Muscle of leg (tissue), 11 donors: ENCODE results near the gene RCAN2. TPM values are rescaled to one million over a fixed set of nuclear protein-coding genes. Genes with fewer than 3 reads are reported as not detected.

Experiments used
- DNase-seq: peaks from one replicate; pipeline ENCODE4 v3.0.0; 2013
- H3K27ac ChIP-seq: one replicate; pipeline ENCODE4 v1.5.1; 2013; ENCODE audit warnings: mild to moderate bottlenecking, low read length, control low read depth
- H3K27me3 ChIP-seq: one replicate; pipeline ENCODE4 v1.6.1; 2013; ENCODE audit warnings: low read length; ENCODE audit not compliant: control insufficient read depth, insufficient read depth
- H3K36me3 ChIP-seq: one replicate; pipeline ENCODE4 v1.6.1; 2013; ENCODE audit warnings: low read length; ENCODE audit not compliant: control insufficient read depth, insufficient read depth
- H3K4me1 ChIP-seq: one replicate; pipeline ENCODE4 v1.6.1; 2013; ENCODE audit warnings: low read length; ENCODE audit not compliant: control insufficient read depth, insufficient read depth
- H3K4me3 ChIP-seq: one replicate; pipeline ENCODE4 v1.5.1; 2013; ENCODE audit warnings: low read length, control low read depth
- H3K9me3 ChIP-seq: replicated peaks from 2 replicates; pipeline ENCODE4 v1.6.1; 2013; ENCODE audit warnings: low read depth, low read length; ENCODE audit not compliant: control insufficient read depth
- WGBS: methylation state at CpG from one replicate; pipeline ENCODE4 v1.1.5; 2013; ENCODE audit warnings: missing lambda C conversion rate; ENCODE audit not compliant: insufficient coverage; 5-methylcytosine and 5-hydroxymethylcytosine counted together
- polyA plus RNA-seq, 8 donors: library from polyadenylated mRNA; unstranded; fragments of 120-200 nt; gene quantifications; one replicate each; pipeline versions ENCODE4 v1.2.1 to v1.2.3, GENCODE V29; 2013; ENCODE audit warnings: inconsistent platforms in 1 of 8, low replicate concordance in 1 of 8; ENCODE audit not compliant: insufficient read length in 8 of 8, insufficient read depth in 1 of 8
- total RNA-seq: library from RNA; stranded (reverse); fragments of 120-200 nt; gene quantifications from one replicate; pipeline ENCODE4 v1.2.4, GENCODE V29; 2013

RCAN2 gene
- total and polyA plus RNA-seq, 9 donors, result 2.2 to 8.2 (median 4.5) TPM

DNA sequence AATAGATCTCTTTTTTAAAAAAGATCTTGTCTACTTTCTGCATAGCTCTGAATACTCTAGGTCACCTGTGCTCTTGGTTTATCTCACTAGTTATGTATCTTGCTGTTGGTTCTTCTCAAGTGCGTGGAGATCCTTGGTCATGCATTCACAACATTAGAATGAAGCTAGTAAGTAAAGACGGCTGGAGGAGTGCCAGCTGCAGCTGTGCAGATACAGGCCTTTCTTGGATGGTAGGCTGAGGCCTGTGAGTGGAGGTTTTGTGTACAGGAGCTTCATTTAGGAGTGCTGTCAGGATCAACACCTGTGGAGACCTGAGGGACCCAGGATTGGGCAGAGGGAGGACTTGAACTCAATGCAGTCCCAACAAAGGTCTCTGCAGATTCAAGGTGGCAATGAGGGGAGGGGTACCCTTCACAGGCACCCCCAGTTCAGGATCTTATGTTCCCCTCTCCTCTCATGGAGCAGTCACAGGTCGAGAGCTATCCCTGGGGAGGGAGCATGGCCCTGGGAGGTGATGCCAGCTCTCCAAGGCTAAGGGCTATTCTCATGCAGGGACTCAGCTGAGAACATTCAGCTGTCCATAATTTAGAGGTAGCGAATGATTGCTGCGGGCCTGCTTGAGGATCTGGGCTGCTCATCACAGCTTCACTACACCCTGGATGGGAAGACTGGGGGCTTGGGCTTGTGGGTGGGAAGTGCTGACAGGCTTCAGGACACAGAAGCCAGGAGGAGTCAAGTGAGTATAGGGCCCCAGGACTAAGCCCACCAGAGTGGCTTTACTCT is 221.6 kb downstream of the RCAN2 start:
- Histone ChIP-seq H3K27ac (no peak overlapping the region), H3K4me3 (no peak overlapping the region), H3K36me3 (no peaks in the 10 kb centered on the region), H3K27me3 (no peaks in the 10 kb centered on the region), H3K4me1 (peaks cover 5% of the 10 kb centered on the region), H3K9me3 (no peaks in the 10 kb centered on the region)
- DNase-seq, result peak; percentile 77
- WGBS, result 60% methylated on average over 1 of the region's 5 CpGs

GRCh38 chr6:46267515-46267914 is 223.7 kb downstream of the RCAN2 start:
- no peaks in the 10 kb centered on the region for H3K27me3 ChIP-seq
- no peak overlapping the region for H3K27ac ChIP-seq
- DNase-seq, result no peak
- H3K4me3 ChIP-seq, result no peak overlapping the region
- no peaks in the 10 kb centered on the region for H3K9me3 ChIP-seq
- WGBS, result 83% methylated on average over 2 of the region's 3 CpGs
- H3K36me3 ChIP-seq, result no peaks in the 10 kb centered on the region
- peaks cover 5% of the 10 kb centered on the region for H3K4me1 ChIP-seq

GRCh38 chr6:46265373-46265772 is 225.9 kb downstream of the RCAN2 start:
- Histone ChIP-seq H3K4me3 (no peak overlapping the region), H3K27ac (no peak overlapping the region), H3K9me3 (no peaks in the 10 kb centered on the region), H3K36me3 (no peaks in the 10 kb centered on the region), H3K27me3 (peaks cover 3% of the 10 kb centered on the region), H3K4me1 (peaks cover 5% of the 10 kb centered on the region)
- 92% methylated on average over 1 of the region's 2 CpGs for WGBS
- DNase-seq, result no peak

DNA sequence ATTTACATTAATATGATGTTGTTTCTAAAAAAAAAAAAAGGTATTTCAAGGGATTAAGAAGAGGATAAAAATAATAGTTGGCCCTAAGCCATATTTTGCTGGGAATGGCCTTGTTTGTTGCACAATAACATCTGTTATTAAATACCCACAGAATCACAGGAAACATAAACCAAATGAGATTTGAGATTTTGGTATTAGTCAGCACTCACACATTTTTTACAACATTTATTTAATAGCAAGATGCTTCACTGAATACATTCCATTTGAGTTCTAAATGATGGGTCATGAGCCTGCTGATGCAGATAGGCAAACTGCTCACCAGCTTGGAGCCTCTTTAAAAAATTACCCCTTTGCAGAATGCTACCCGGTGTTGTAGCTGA is 227.6 kb downstream of the RCAN2 start:
- H3K9me3 ChIP-seq, result no peaks in the 10 kb centered on the region
- H3K4me1 ChIP-seq, result no peaks in the 10 kb centered on the region
- no peak overlapping the region for H3K4me3 ChIP-seq
- DNase-seq, result peak; percentile 69
- peaks cover 3% of the 10 kb centered on the region for H3K27me3 ChIP-seq
- no peak overlapping the region for H3K27ac ChIP-seq
- H3K36me3 ChIP-seq, result no peaks in the 10 kb centered on the region
- no CpG with 5 or more reads among the region's 1 CpG for WGBS

GRCh38 chr6:46262928-46263706 is 228.1 kb downstream of the RCAN2 start:
- Histone ChIP-seq H3K4me1 (no peaks in the 10 kb centered on the region), H3K27ac (no peak overlapping the region), H3K4me3 (no peak overlapping the region), H3K9me3 (no peaks in the 10 kb centered on the region), H3K27me3 (peaks cover 3% of the 10 kb centered on the region), H3K36me3 (no peaks in the 10 kb centered on the region)
- WGBS, result 60% methylated on average over 1 of the region's 2 CpGs
- no peak for DNase-seq

DNA sequence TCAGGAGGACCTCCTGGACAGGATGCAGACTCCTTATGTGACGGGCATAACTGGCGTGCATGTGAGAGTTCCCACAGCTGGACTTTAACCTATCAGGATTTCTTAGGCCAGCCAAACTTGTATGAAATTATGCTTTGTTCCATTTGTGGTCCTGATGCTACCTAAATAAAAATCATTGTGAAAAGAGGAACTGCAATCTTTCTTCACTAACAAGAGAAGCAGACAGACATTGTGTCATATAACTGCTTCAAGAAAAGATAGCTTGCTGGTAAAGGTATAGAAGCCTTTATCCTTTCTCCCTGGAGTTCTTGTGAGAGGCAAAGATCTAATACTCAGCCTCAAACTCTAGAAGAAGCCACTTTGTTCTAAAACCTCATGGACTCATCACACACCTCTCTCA is 233.0 kb downstream of the RCAN2 start:
- no CpG with 5 or more reads among the region's 2 CpGs for WGBS
- DNase-seq, result no peak
- Histone ChIP-seq H3K36me3 (no peaks in the 10 kb centered on the region), H3K9me3 (no peaks in the 10 kb centered on the region), H3K27ac (no peak overlapping the region), H3K4me1 (no peaks in the 10 kb centered on the region), H3K27me3 (peaks cover 3% of the 10 kb centered on the region), H3K4me3 (no peak overlapping the region)

GRCh38 chr6:46255528-46255927 is 235.7 kb downstream of the RCAN2 start:
- peaks cover 2% of the 10 kb centered on the region for H3K27me3 ChIP-seq
- no peaks in the 10 kb centered on the region for H3K4me1 ChIP-seq
- no peaks in the 10 kb centered on the region for H3K36me3 ChIP-seq
- 72% methylated on average over 5 of the region's 5 CpGs for WGBS
- no peak for DNase-seq
- H3K27ac ChIP-seq, result no peak overlapping the region
- no peak overlapping the region for H3K4me3 ChIP-seq
- no peaks in the 10 kb centered on the region for H3K9me3 ChIP-seq

GRCh38 chr6:46254946-46255345 is 236.3 kb downstream of the RCAN2 start:
- H3K4me1 ChIP-seq, result no peaks in the 10 kb centered on the region
- 80% methylated on average over 1 of the region's 2 CpGs for WGBS

GRCh38 chr6:46254331-46254730 is 236.9 kb downstream of the RCAN2 start:
- H3K27ac ChIP-seq, result no peak overlapping the region
- H3K4me3 ChIP-seq, result no peak overlapping the region
- no peaks in the 10 kb centered on the region for H3K36me3 ChIP-seq
- no peaks in the 10 kb centered on the region for H3K9me3 ChIP-seq
- DNase-seq, result no peak
- WGBS, result 47% methylated on average over 1 of the region's 1 CpG
- H3K4me1 ChIP-seq, result no peaks in the 10 kb centered on the region
- no peaks in the 10 kb centered on the region for H3K27me3 ChIP-seq

More at GRCh38 chr6:46254946-46255345, 236.3 kb downstream of the RCAN2 start:
- Histone ChIP-seq H3K27ac (no peak overlapping the region), H3K9me3 (no peaks in the 10 kb centered on the region), H3K36me3 (no peaks in the 10 kb centered on the region), H3K27me3 (no peaks in the 10 kb centered on the region), H3K4me3 (no peak overlapping the region)
- DNase-seq, result no peak

- Histone ChIP-seq H3K4me1 (no peaks in the 10 kb centered on the region), H3K27ac (no peak overlapping the region), H3K36me3 (no peaks in the 10 kb centered on the region), H3K9me3 (no peaks in the 10 kb centered on the region), H3K4me3 (no peak overlapping the region), H3K27me3 (no peaks in the 10 kb centered on the region)
- DNase-seq, result no peak
- 71% methylated on average over 1 of the region's 3 CpGs for WGBS
Measured at GRCh38 chr6:46251583-46252339, 239.5 kb downstream of the RCAN2 start.
